Suprapubic skin (tissue), 4 donors: ENCODE results near the gene KRTAP4-2. TPM values are rescaled to one million over a fixed set of nuclear protein-coding genes. Genes with fewer than 3 reads are reported as not detected.
"Not testable (repeated sequence)": the region's sequence is repeated elsewhere in the genome, so short reads cannot be mapped to it uniquely, and the experiment has no call there.

Experiments
- DNase-seq, 2 donors: peaks; one replicate each; pipeline ENCODE4 v3.0.0-alpha.2; 2019; ENCODE audit warnings: low spot score in 2 of 2
- H3K27ac ChIP-seq: fragments of 200-600 bp; sonication (generic); one replicate; pipeline ENCODE4 v1.5.1; 2019
- H3K27me3 ChIP-seq: fragments of 200-600 bp; sonication (generic); one replicate; pipeline ENCODE4 v1.5.1; 2019
- H3K36me3 ChIP-seq: fragments of 200-600 bp; sonication (generic); one replicate; pipeline ENCODE4 v1.5.1; 2019
- H3K4me1 ChIP-seq: fragments of 200-600 bp; sonication (generic); one replicate; pipeline ENCODE4 v1.5.1; 2019
- H3K4me3 ChIP-seq: fragments of 200-600 bp; sonication (generic); one replicate; pipeline ENCODE4 v1.5.1; 2019; ENCODE audit warnings: mild to moderate bottlenecking
- H3K9me3 ChIP-seq: fragments of 200-600 bp; sonication (generic); one replicate; pipeline ENCODE4 v1.5.1; 2019
- CTCF ChIP-seq, 2 donors: fragments of 200-600 bp in 1 of 2; fragments of 450-650 bp in 1 of 2; sonication (generic) in 1 of 2; IDR thresholded peaks; one replicate each; pipeline ENCODE4 v1.5.1; 2016 to 2019; ENCODE audit warnings: antibody characterized with exemption in 2 of 2, mild to moderate bottlenecking in 1 of 2, moderate library complexity in 1 of 2
- EP300 ChIP-seq: sonication (generic); formaldehyde crosslinking; IDR thresholded peaks from one replicate; pipeline ENCODE4 v1.6.1; 2017; ENCODE audit warnings: antibody characterized with exemption
- POLR2A ChIP-seq, 2 donors: fragments of 450-650 bp; IDR thresholded peaks; one replicate each; pipeline ENCODE4 v1.6.1; 2017; ENCODE audit warnings: antibody characterized with exemption in 2 of 2, mild to moderate bottlenecking in 2 of 2, moderate library complexity in 2 of 2
- POLR2AphosphoS5 ChIP-seq, 3 donors: sonication (generic); formaldehyde crosslinking; IDR thresholded peaks; one replicate each; pipeline ENCODE4 v1.6.1; 2017; ENCODE audit warnings: antibody characterized with exemption in 3 of 3
- WGBS: methylation state at CpG from one replicate; pipeline ENCODE4 v1.1.5; 2018; 5-methylcytosine and 5-hydroxymethylcytosine counted together
- total RNA-seq, 4 donors: library from RNA; depleted of rRNA; stranded (reverse); fragments of >200 nt; gene quantifications; one replicate each; pipeline ENCODE4 v1.1.0, GENCODE V29; 2016

The KRTAP4-2 gene
- total RNA-seq, 4 donors from 2014 or later, result 16.1 to 86.3 (median 16.3) TPM; not detected in 1

- Histone ChIP-seq H3K27me3 (peaks cover 14% of the 10 kb centered on the region), H3K9me3 (no peaks in the 10 kb centered on the region), H3K27ac (no peak overlapping the region), H3K36me3 (no peaks in the 10 kb centered on the region), H3K4me1 (no peaks in the 10 kb centered on the region), H3K4me3 (no peak overlapping the region)
- 85% methylated on average over 4 of the region's 7 CpGs for WGBS
- no peak for TF ChIP-seq EP300
- no peak for TF ChIP-seq POLR2A (IDR thresholded peaks at IDR 0.05)
- no peak for TF ChIP-seq POLR2AphosphoS5 (IDR thresholded peaks at IDR 0.05)
- no peak for TF ChIP-seq CTCF (IDR thresholded peaks at IDR 0.05)
- DNase-seq, result no peak
Observed at GRCh38 chr17:41212524-41213169, 34.6 kb upstream of the KRTAP4-2 start.

GRCh38 chr17:41211845-41212466, 33.9 kb upstream of the KRTAP4-2 start:
- Histone ChIP-seq H3K4me1 (no peaks in the 10 kb centered on the region), H3K4me3 (no peak overlapping the region), H3K27ac (no peak overlapping the region), H3K27me3 (peaks cover 14% of the 10 kb centered on the region), H3K36me3 (no peaks in the 10 kb centered on the region), H3K9me3 (no peaks in the 10 kb centered on the region)
- TF ChIP-seq CTCF (IDR thresholded peaks at IDR 0.05) (no peak), POLR2A (IDR thresholded peaks at IDR 0.05) (no peak), EP300 (no peak), POLR2AphosphoS5 (IDR thresholded peaks at IDR 0.05) (no peak)
- no peak for DNase-seq
- 35% methylated on average over 1 of the region's 1 CpG for WGBS

GRCh38 chr17:41199421-41200078, 21.5 kb upstream of the KRTAP4-2 start:
- no peak overlapping the region for H3K4me3 ChIP-seq
- TF ChIP-seq CTCF (IDR thresholded peaks at IDR 0.05) (no peak), POLR2A (IDR thresholded peaks at IDR 0.05) (no peak), POLR2AphosphoS5 (IDR thresholded peaks at IDR 0.05) (no peak), EP300 (no peak)
- no peaks in the 10 kb centered on the region for H3K27me3 ChIP-seq
- H3K27ac ChIP-seq, result no peak overlapping the region
- no peaks in the 10 kb centered on the region for H3K4me1 ChIP-seq
- DNase-seq, result no peak
- H3K9me3 ChIP-seq, result no peaks in the 10 kb centered on the region
- WGBS, result 76% methylated on average over 4 of the region's 5 CpGs
- H3K36me3 ChIP-seq, result no peaks in the 10 kb centered on the region

GRCh38 chr17:41196068-41196467, 18.0 kb upstream of the KRTAP4-2 start:
- DNase-seq, result no peak
- H3K36me3 ChIP-seq, result no peaks in the 10 kb centered on the region
- no peak overlapping the region for H3K4me3 ChIP-seq
- WGBS, result 57% methylated on average over 1 of the region's 1 CpG
- H3K27ac ChIP-seq, result no peak overlapping the region
- TF ChIP-seq POLR2AphosphoS5 (IDR thresholded peaks at IDR 0.05) (no peak), CTCF (IDR thresholded peaks at IDR 0.05) (no peak), POLR2A (IDR thresholded peaks at IDR 0.05) (no peak), EP300 (no peak)
- H3K4me1 ChIP-seq, result no peaks in the 10 kb centered on the region
- no peaks in the 10 kb centered on the region for H3K27me3 ChIP-seq
- H3K9me3 ChIP-seq, result no peaks in the 10 kb centered on the region

GRCh38 chr17:41190328-41190727, 12.3 kb upstream of the KRTAP4-2 start:
- WGBS, result 92% methylated on average over 2 of the region's 3 CpGs
- DNase-seq, result no peak

GRCh38 chr17:41189837-41190318, 11.9 kb upstream of the KRTAP4-2 start, which contains the start of gene KRTAP9-1:
Gene KRTAP9-1, plus strand, starts transcription at chr17:41189887. Its CDS starts 0 bp downstream, at chr17:41189887.
- not testable (repeated sequence) for DNase-seq, H3K27ac ChIP-seq, H3K27me3 ChIP-seq, H3K4me1 ChIP-seq, H3K4me3 ChIP-seq, H3K9me3 ChIP-seq, H3K36me3 ChIP-seq
- no CpG with 5 or more reads among the region's 1 CpG for WGBS

More at GRCh38 chr17:41190328-41190727, 12.3 kb upstream of the KRTAP4-2 start:
- Histone ChIP-seq H3K27me3 (peaks cover 8% of the 10 kb centered on the region), H3K4me1 (no peaks in the 10 kb centered on the region), H3K4me3 (no peak overlapping the region), H3K9me3 (no peaks in the 10 kb centered on the region), H3K27ac (no peak overlapping the region), H3K36me3 (no peaks in the 10 kb centered on the region)
- TF ChIP-seq POLR2AphosphoS5 (IDR thresholded peaks at IDR 0.05) (no peak), POLR2A (IDR thresholded peaks at IDR 0.05) (no peak), EP300 (no peak), CTCF (IDR thresholded peaks at IDR 0.05) (no peak)
